Right lobe of liver (tissue), 6 donors: ENCODE data around the gene NBDY. TPM values are rescaled to one million over a fixed set of nuclear protein-coding genes. Genes with fewer than 3 reads are reported as not detected.

Experiments used
- ATAC-seq, 4 donors: fragments of 200-7000 bp; cut with Tn5 transposase; one replicate each; pipeline ENCODE4 v1.9.1; 2020; ENCODE audit warnings: mild to moderate bottlenecking in 4 of 4, moderate library complexity in 4 of 4
- DNase-seq, 3 donors: peaks; one replicate each; pipeline ENCODE4 v3.0.0-alpha.2; 2020
- H3K27ac ChIP-seq, 3 donors: fragments of 200-600 bp; one replicate each; pipeline ENCODE4 v1.8.0; 2022
- H3K27me3 ChIP-seq, 2 donors: fragments of 200-600 bp; one replicate each; pipeline ENCODE4 v1.8.0; 2022
- H3K36me3 ChIP-seq, 4 donors: fragments of 200-600 bp; sonication (generic) in 1 of 4; one replicate each; pipeline versions ENCODE4 v1.5.1 to v1.8.0; 2017 to 2022; ENCODE audit warnings: control low read depth in 1 of 4
- H3K4me1 ChIP-seq, 4 donors: fragments of 200-600 bp; sonication (generic) in 1 of 4; one replicate each; pipeline versions ENCODE4 v1.5.1 to v1.8.0; 2017 to 2022; ENCODE audit warnings: control low read depth in 1 of 4
- H3K4me3 ChIP-seq, 3 donors: fragments of 200-600 bp; one replicate each; pipeline ENCODE4 v1.8.0; 2022
- H3K9me3 ChIP-seq, 4 donors: fragments of 200-600 bp; sonication (generic) in 1 of 4; one replicate each; pipeline versions ENCODE4 v1.5.1 to v1.8.0; 2017 to 2022; ENCODE audit warnings: control low read depth in 1 of 4
- CTCF ChIP-seq, 4 donors: fragments of 200-600 bp in 3 of 4; fragments of 450-650 bp in 1 of 4; IDR thresholded peaks; one replicate each; pipeline versions ENCODE4 v1.5.1 to v1.8.0; 2016 to 2022; ENCODE audit warnings: antibody characterized with exemption in 4 of 4, mild to moderate bottlenecking in 2 of 4
- POLR2A ChIP-seq: fragments of 450-650 bp; IDR thresholded peaks from one replicate; pipeline ENCODE4 v1.6.1; 2017; ENCODE audit warnings: antibody characterized with exemption, mild to moderate bottlenecking
- WGBS: methylation state at CpG from one replicate; pipeline ENCODE4 v1.1.6; 2018; ENCODE audit warnings: low coverage, low lambda C conversion rate; ENCODE audit not compliant: insufficient coverage; ENCODE audit errors: missing lambda C conversion rate; 5-methylcytosine and 5-hydroxymethylcytosine counted together
- intact Hi-C, 2 donors: fragments of 100-400 bp; cut with DNase I; formaldehyde crosslinking; loops; one replicate each; pipeline versions ENCODE4 v1.11.2 to v1.14.1; 2022
- total RNA-seq, 6 experiments: library from RNA; depleted of rRNA in 2 of 6; stranded (reverse); fragments of >200 nt in 2 of 6; fragmentation: NEBNext Ultra II Directional in 3 of 6; extraction: Animal tissue kit (Norgen Biotek cat#: 25700) in 3 of 6; gene quantifications; one replicate each; pipeline versions ENCODE4 v1.1.0 to v1.2.4, GENCODE V29; 2016 to 2023
- donor health status: DM: no; HTN: yes; CAD: no.
- donor health status: DM: no; HTN: no; CAD: no.
- donor health status: DM: no; HTN: no; CAD: no.
- donor health status: DM: no; HTN: yes; CAD: no.
- donor health status: DM: no; HTN: yes; CAD: no.

The NBDY gene
- total RNA-seq, 6 experiments from 2014 or later: 2.8 to 10.0 (median 5.4) TPM

GRCh38 chrX:56812515-56813105, 83.6 kb downstream of the NBDY start:
- DNase-seq: no peak
- no peak overlapping the region for H3K4me3 ChIP-seq
- peak; percentile 33 to 60 (median 56) for ATAC-seq
- WGBS: 20% methylated on average over 7 of the region's 7 CpGs
- H3K36me3 ChIP-seq: no peaks in the 10 kb centered on the region
- H3K9me3 ChIP-seq: no peaks in the 10 kb centered on the region
- H3K27me3 ChIP-seq: no peaks in the 10 kb centered on the region
- intact Hi-C loops: no loop called here
- TF ChIP-seq POLR2A (no peak), CTCF (IDR thresholded peaks at IDR 0.05) (no peak)
- H3K27ac ChIP-seq: no peak overlapping the region
- no peaks in the 10 kb centered on the region for H3K4me1 ChIP-seq

- Histone ChIP-seq H3K36me3 (no peaks in the 10 kb centered on the region), H3K9me3 (no peaks in the 10 kb centered on the region), H3K27ac (no peak overlapping the region), H3K4me1 (no peaks in the 10 kb centered on the region), H3K27me3 (no peaks in the 10 kb centered on the region), H3K4me3 (no peak overlapping the region)
- TF ChIP-seq CTCF (IDR thresholded peaks at IDR 0.05) (no peak), POLR2A (no peak)
- 37% methylated on average over 7 of the region's 7 CpGs for WGBS
- intact Hi-C loops: no loop called here
- no peak for DNase-seq
- ATAC-seq: peak; percentile 7 to 52 (median 41)
These were observed 84.3 kb downstream of the NBDY start for GRCh38 chrX:56813318-56813837.

GRCh38 chrX:56817179-56817578, 88.1 kb downstream of the NBDY start:
- no peak for ATAC-seq
- DNase-seq: no peak
- intact Hi-C loops: no loop called here
- Histone ChIP-seq H3K36me3 (no peaks in the 10 kb centered on the region), H3K27me3 (no peaks in the 10 kb centered on the region), H3K4me3 (no peak overlapping the region), H3K27ac (no peak overlapping the region), H3K9me3 (no peaks in the 10 kb centered on the region), H3K4me1 (no peaks in the 10 kb centered on the region)
- TF ChIP-seq CTCF (IDR thresholded peaks at IDR 0.05): no peak
- 45% methylated on average over 5 of the region's 5 CpGs for WGBS

GRCh38 chrX:56826020-56826419, 97.0 kb downstream of the NBDY start:
- Histone ChIP-seq H3K4me1 (no peaks in the 10 kb centered on the region), H3K36me3 (no peaks in the 10 kb centered on the region), H3K4me3 (no peak overlapping the region), H3K9me3 (no peaks in the 10 kb centered on the region), H3K27ac (no peak overlapping the region), H3K27me3 (peaks cover 0 to 6% of the 10 kb centered on the region in 2 donors)
- intact Hi-C loops: no loop called here
- DNase-seq: no peak
- WGBS: 46% methylated on average over 2 of the region's 2 CpGs
- TF ChIP-seq CTCF (IDR thresholded peaks at IDR 0.05) (no peak), POLR2A (no peak)
- no peak for ATAC-seq
